GM21619 (cell line): ENCODE measurements around the gene ERO1B.

ENCODE experiments used
- ATAC-seq: cut with Tn5 transposase; IDR thresholded peaks from one replicate; pipeline ENCODE4 v1.9.1; 2021; ENCODE audit not compliant: unreplicated experiment

The ERO1B gene

DNA sequence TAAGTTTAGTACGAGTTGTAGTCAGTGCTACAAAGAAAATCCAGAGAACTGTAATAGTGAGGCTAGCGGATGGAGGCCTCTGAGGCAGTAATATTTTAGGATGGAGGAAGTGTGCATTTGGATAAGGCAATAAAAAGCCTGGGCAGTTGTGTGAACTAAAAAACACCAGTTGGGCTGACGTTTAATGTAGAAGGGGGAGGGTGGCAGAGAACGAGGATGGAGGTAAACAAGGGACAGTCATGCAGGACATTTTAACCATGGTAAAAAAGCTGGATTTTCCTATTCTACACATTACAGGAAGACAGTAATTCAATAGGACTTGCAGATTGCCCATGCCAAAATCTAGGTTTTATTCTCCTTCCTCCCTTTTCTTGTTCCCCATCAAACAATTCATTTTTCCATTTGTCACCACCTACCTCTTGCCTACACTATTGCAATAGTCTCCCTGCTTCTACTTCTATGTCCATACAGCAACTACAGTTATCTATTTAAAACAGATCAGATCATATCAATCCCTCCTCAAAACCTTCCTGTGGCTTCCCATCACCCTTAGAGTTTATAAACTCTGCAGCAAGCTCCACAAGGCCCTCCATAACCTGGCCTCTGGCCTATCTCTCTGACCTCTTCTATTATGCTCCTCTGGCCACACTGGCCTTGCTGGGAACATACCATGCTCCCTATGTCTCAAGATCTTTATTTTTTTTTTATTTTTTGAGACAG lies 27.7 kb downstream of the ERO1B start:
- no peak for ATAC-seq

DNA sequence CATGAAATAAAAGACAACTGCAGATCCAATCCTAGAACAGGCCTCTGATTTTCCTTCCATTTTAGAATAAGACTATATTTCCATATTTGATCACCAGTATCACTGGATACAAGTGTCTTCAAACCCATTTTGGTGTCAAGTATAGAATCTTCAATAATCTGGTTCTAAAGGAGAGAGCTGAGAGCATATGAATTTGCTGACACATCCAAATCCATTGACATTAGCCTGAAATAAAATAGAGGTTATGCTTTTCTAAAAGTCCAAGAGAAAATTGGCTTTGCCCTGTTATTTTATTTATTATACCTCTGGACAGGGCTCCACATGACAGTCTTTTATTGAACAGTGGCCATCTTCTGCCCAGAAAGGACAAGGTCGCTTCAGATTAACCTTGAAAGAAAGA lies 28.6 kb downstream of the ERO1B start:
- ATAC-seq: no peak

- no peak for ATAC-seq
Measured at GRCh38 chr1:236251587-236251986, 30.2 kb downstream of the ERO1B start.

DNA sequence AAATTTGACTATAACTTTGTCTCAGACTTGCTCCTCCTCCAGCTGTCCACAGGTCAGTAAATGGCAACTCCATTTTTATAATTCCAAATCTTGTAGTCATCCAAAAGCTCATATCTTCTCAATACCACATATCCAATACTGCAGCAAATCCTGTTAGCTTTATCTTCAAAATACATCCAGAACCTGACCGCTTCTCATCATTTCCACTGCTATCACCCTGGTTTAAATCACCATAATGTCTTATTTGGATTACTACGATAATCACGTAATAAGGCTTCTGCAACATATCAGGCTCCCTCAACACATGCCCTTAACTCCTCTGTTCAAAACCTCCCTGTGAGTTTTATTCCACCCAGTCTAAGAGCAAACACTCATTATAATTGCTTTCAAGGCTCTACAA lies 34.5 kb downstream of the ERO1B start:
- ATAC-seq: no peak

DNA sequence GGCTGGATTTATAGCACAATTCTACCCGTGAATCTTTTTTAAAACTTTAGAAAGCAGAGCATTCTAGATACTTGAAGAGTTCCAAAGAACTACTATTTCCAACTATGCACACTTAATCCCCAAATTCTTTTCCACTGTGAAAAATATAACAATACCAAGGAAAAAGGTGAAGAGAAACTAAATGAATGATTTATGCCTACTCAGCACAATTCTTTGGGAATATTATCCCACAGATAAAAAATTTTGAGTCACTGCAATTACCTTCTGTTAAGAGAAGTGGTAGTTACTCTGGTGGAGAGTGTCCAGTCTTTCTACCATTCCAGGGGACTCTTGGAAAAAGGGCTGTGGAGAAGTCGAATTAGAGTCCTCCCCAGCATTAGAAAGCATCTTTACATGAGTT lies 39.2 kb downstream of the ERO1B start:
- no peak for ATAC-seq

DNA sequence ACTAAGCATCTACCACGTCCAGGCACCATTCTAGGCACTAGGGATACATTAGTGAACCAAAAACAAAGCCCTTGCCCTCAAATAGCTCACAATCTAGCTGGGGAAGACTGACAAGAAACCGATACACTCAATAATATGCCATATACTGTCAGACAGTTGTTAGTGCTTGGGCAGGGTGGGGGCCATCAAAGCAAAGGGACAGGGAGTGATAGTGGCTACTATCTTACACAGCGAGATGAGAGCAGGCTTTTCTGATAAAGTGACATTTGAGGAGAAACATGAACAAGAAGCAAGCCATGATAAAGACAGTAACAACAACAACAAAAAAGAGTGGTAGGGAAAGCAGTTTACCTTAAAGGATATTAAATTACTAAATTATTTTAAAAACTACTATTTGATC lies 41.1 kb downstream of the ERO1B start:
- ATAC-seq: no peak

DNA sequence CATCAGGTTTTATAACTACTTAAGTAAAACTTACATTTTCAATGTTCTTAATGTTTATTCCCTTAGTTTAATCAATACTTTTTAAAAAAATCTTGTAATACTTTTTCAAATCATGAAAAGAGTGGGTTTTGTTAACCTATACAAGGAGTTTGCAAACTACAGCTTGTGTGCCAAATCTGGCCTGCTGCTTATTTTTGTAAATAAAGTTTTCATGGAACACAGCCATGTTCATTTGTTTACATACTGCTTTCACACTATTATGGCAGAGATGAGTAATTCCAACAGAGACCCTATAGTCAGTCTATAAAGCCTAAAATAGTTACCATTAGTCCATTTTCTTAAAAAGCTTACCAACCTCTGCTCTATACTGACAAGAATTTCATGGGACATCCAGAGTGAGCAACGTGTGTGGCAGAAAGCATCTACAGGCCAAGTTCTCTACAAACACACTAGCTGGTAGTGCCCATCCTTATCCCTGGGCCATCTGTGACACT lies 42.6 kb downstream of the ERO1B start:
- no peak for ATAC-seq

DNA sequence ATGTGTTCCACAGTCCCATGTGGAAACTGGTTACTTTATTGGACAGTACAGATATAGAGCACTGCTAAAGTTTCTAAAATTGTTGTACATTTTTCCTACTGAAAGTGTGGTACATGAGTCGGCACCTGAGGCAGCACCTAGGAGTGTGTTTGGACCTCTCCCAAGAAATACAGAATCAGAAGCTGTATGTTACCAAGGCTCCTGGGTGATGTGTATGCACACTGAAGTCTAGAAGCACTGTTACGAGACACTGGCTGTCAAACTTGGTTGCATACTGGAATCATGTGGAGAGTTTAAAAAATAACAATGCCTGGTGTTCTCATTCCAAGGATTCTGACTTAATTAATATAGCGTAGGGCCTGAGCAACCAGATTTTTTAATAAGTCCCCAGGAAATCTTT lies 46.6 kb downstream of the ERO1B start:
- no peak for ATAC-seq

DNA sequence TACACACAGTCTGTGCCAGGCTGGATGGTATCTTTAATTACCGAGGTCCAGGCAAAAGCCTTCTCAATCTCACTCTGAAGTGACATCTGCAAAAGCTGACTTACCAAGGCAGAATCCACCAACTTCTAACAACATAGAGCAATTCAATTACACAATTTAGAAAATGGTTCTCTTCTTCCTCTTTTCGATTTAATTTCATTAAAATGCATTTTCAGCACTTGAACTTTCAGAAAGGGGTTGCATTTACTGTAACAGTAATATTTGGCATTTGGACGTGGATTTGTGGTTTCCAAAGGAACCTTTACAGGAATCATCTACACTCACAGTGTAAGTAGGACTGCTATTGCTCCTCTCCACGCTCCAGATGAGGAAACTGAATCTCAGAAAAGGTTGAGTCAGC lies 53.3 kb downstream of the ERO1B start:
- ATAC-seq: no peak

DNA sequence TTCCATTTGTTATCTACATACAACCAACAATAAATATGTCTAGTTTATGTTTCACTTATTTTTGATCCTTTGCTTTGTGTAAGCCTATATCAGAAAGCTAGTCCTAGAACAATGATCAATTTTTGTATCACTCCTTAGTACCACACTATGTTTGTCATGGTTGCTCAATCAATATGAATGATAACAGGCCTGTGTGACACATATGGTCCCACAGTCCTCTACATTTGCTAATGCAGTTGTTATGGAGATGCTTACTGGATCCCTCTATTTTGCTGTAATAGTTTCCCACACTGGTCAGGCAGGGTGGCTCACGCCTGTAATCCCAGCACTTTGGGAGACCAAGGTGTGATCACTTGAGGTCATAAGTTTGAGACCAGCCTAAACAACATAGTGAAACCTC lies 59.1 kb downstream of the ERO1B start:
- no peak for ATAC-seq

GRCh38 chr1:236220473-236220872 lies 61.3 kb downstream of the ERO1B start:
- ATAC-seq: no peak

DNA sequence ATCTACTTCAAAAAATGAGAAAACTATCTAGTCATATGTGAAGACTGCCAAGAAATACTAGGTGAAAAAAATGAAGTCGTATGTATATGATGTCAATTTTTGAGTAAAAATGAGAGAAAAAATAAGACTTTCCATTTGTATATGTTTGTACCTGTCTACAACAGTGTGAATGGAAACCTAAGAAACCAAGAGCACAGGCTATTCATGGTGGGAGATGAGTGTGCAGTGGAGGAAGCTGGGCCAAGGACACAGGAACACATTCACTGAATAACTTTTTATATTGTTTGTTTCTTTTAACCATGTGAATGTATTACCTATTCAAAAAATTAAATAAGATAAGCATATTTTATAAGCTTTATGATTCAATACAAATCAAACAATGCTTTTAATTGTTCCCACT lies 67.0 kb downstream of the ERO1B start:
- ATAC-seq: no peak

DNA sequence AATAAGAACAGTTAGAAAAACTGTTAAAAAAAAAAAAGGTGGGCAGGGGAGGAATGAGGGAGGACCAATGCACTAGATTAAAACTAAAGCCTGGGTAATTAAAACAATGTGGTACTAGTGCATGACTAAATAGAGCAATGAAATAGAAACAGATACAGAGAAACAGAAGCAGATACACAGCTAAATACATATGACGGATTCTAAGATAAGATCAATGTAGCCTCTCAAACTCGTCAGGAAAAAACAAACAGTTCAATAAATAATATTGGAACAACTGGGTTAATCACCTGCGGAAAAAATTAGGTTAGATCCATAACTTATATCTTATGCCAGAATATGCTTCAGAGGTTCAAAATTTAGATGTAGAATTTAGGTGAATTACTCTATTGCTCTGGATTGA lies 68.2 kb downstream of the ERO1B start:
- no peak for ATAC-seq

GRCh38 chr1:236211815-236212214 lies 69.9 kb downstream of the ERO1B start:
- no peak for ATAC-seq

DNA sequence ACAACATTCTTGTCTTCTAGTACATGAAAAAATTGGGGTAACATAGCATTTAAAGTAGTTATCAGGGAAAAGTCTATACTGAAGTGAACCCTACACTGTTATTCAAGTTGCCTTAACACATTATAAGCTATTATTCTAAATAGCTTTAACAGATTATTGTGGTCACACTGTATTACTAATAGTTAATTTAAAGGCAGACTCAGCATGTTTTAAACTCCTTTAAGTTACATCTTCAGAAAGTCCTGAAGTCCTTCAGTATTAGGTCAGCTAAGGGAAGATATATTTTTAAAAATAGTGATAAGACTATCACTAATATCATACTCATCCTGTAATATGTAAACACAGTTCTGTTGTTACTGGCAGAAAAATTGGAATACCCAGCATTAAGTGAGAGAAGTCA lies 72.0 kb downstream of the ERO1B start:
- no peak for ATAC-seq

GRCh38 chr1:236209185-236209584 lies 72.6 kb downstream of the ERO1B start:
- ATAC-seq: no peak

DNA sequence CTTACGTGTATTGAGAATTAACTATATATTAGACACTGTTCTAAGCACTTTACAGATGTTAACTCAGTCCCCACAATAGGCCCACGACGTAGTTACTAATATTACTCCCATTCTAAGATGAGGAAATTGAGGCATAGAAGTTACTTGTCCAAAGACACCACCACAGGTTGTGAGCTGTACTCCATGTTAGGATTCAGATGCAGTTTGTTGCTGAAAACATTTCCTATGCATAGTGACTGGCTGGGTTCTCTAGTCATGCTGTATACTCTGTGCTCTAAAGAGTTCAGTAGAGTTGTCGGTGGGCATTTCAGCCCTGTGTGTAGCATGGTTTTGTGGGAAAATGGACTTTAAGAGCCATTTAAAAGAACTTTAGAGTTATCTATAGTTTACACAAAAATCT lies 74.2 kb downstream of the ERO1B start:
- ATAC-seq: no peak

DNA sequence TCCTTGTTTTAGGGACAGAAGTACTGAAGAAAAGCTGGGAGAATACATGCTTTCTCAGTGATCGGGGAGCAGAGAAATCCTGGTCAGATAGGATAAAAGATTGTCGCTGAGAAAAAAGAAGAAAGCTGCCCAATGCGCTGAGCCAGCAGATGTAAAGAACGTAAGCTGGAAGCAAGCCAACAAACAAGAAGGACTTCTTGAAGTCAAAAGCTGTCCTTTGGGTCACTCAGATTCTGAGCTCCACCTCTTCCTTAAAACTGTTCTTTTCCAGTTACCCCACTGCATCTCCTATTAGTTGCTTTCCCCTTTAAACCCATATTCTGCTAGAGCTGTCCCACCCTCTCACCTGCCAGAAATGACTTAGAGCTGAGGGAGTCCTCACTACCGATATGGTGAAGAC lies 74.6 kb downstream of the ERO1B start:
- no peak for ATAC-seq

DNA sequence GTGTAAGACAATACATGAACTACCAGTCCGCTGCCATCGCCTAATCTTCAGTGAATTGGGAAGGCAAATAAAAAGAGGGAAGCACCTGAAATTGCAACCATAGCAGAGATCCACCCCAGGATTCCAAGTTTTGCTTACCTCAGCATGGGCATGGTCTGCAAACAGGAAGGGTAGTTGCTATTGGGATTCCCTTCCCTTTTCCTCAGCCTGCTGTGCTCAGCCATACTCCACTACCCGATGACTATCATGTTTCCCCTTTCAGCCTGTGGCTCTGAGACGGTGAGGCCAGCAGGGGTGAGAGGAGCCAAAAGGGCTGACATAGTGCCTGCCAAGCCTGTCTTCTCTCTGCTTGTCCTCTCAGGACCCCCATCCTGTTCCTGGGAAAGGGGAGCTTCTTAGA lies 75.2 kb downstream of the ERO1B start:
- ATAC-seq: no peak

- ATAC-seq: no peak
Measured at GRCh38 chr1:236204656-236205055, 77.1 kb downstream of the ERO1B start.

- ATAC-seq: no peak
Measured at GRCh38 chr1:236204039-236204438, 77.7 kb downstream of the ERO1B start.

DNA sequence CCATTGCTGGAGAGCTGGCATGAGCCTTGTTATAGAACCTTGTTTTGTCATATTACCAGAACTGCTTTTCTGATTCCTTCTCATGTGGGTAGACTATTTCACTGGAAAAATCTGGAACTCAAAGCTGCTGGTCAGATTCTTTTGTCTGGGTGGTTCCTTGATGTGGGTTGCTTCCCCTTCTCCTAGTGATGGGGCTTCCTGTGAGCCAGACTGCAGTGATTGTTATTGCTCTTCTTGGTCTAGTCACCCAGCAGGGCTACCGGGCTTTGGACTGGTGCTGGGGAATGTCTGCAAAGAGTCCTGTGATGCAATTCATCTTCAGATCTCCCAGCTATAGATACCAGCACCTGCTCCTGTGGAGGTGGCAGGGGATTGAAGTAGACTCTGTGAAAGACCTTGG lies 80.0 kb downstream of the ERO1B start:
- no peak for ATAC-seq

DNA sequence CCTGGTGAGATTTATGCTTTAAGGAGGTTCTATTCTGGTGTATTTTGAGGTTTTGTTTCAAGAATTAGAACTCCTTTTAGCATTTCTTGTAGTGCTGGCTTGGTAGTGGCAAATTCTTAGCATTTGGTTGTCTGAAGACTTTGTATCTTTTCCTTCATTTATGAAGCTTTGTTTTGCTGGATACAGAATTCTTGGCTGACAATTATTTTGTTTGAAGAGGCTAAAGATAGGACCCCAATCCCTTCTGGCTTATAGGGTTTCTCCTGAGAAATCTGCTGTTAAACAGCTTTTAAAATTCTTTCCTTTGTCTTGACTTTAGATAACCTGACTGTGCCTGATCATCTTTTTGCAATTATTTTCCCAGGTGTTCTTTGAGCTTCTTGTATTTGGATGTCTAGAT lies 80.8 kb downstream of the ERO1B start:
- no peak for ATAC-seq
